Measurements from ENCODE around the gene PDCD7.

Gene PDCD7

GRCh38 chr15:65071381-65071811 lies 62.2 kb downstream of the PDCD7 start:
- no peak for DNase-seq

- no peak for DNase-seq
Observed at GRCh38 chr15:65069779-65070546, 63.6 kb downstream of the PDCD7 start.

GRCh38 chr15:65069179-65069578 lies 64.4 kb downstream of the PDCD7 start:
- no peak for DNase-seq

GRCh38 chr15:65068403-65068788 lies 65.2 kb downstream of the PDCD7 start:
- no peak for DNase-seq

GRCh38 chr15:65067645-65068402 lies 65.8 kb downstream of the PDCD7 start, which contains the start of gene RASL12:
Gene RASL12 (minus strand): TSS chr15:65067991. CDS start chr15:65067835, 156 bp downstream.
- DNase-seq: no peak

All from hematopoietic multipotent progenitor cell treated with erythropoietin and hydrocortisone succinate and interleukin-3 and kit ligand, for 6 days (in vitro differentiated cells).